Colonic mucosa (tissue), 4 donors: ENCODE data around the gene DNAJC16. TPM values are rescaled to one million over a fixed set of nuclear protein-coding genes. Genes with fewer than 3 reads are reported as not detected.

Experiments
- DNase-seq: peaks from one replicate; pipeline ENCODE4 v3.0.0-alpha.2; 2020
- H3K27ac ChIP-seq: fragments of 200-600 bp; one replicate; pipeline ENCODE4 v1.8.0; 2021
- H3K27me3 ChIP-seq: fragments of 200-600 bp; one replicate; pipeline ENCODE4 v1.8.0; 2021
- H3K36me3 ChIP-seq: fragments of 200-600 bp; one replicate; pipeline ENCODE4 v1.8.0; 2021
- H3K4me1 ChIP-seq: fragments of 200-600 bp; one replicate; pipeline ENCODE4 v1.8.0; 2021; ENCODE audit warnings: mild to moderate bottlenecking
- H3K4me3 ChIP-seq: fragments of 200-600 bp; one replicate; pipeline ENCODE4 v1.8.0; 2021
- H3K9ac ChIP-seq, 2 donors: one replicate each; pipeline ENCODE4 v1.7.0; 2013; ENCODE audit warnings: control low read depth in 2 of 2, low read depth in 2 of 2, low read length in 2 of 2
- H3K9me3 ChIP-seq: fragments of 200-600 bp; one replicate; pipeline ENCODE4 v1.8.0; 2021
- CTCF ChIP-seq: fragments of 200-600 bp; IDR thresholded peaks from one replicate; pipeline ENCODE4 v1.8.0; 2022; ENCODE audit warnings: antibody characterized with exemption, mild to moderate bottlenecking
- intact Hi-C: fragments of 100-400 bp; cut with DNase I; formaldehyde crosslinking; loops from one replicate; pipeline ENCODE4 v1.14.1; 2022
- total RNA-seq, 2 donors: library from RNA; stranded (reverse); fragmentation: NEBNext Ultra II Directional in 1 of 2; extraction: Animal tissue kit (Norgen Biotek cat#: 25700) in 1 of 2; gene quantifications; one replicate each; pipeline ENCODE4 v1.2.1, GENCODE V29; 2021
- donor health status: healthy.
- donor health status: DM: no; HTN: no; CAD: no.
- donor health status: DM: no; HTN: no; CAD: no.

DNAJC16 gene
- total RNA-seq, 2 donors from 2014 or later = 19.5 to 22.1 TPM

- H3K27ac ChIP-seq = peak overlapping the region; percentile 99
- H3K36me3 ChIP-seq = no peaks in the 10 kb centered on the region
- intact Hi-C loops = no loop called here
Observed at GRCh38 chr1:15616373-15617172, 89.9 kb downstream of the DNAJC16 start.

GRCh38 chr1:15617173-15618076, 90.8 kb downstream of the DNAJC16 start, which contains the start of gene DDI2:
Gene DDI2 (plus strand): TSS chr1:15617458. CDS start chr1:15617671, 213 bp downstream.
- Histone ChIP-seq H3K4me3 (peak within 1 kb of the TSS; percentile 93), H3K27me3 (no peaks in the 10 kb centered on the region), H3K4me1 (peaks cover 19% of the 10 kb centered on the region), H3K9ac (peak within 1 kb of the TSS; percentile 99 to 100), H3K27ac (peak within 1 kb of the TSS; percentile 99), H3K36me3 (no peaks in the 10 kb centered on the region), H3K9me3 (no peaks in the 10 kb centered on the region)
- intact Hi-C loops = no loop called here
- peak; percentile 99 for DNase-seq
- TF ChIP-seq CTCF = no peak

More at GRCh38 chr1:15616373-15617172, 89.9 kb downstream of the DNAJC16 start:
- no peak for TF ChIP-seq CTCF
- H3K9me3 ChIP-seq = no peaks in the 10 kb centered on the region
- H3K9ac ChIP-seq = peak overlapping the region; percentile 62 to 66
- peak overlapping the region; percentile 43 for H3K4me3 ChIP-seq
- peak; percentile 24 for DNase-seq
- H3K27me3 ChIP-seq = no peaks in the 10 kb centered on the region
- peaks cover 19% of the 10 kb centered on the region for H3K4me1 ChIP-seq

- peaks cover 19% of the 10 kb centered on the region for H3K4me1 ChIP-seq
- no peaks in the 10 kb centered on the region for H3K36me3 ChIP-seq
- TF ChIP-seq CTCF = no peak
- peak overlapping the region; percentile 93 for H3K4me3 ChIP-seq
- H3K27ac ChIP-seq = peak overlapping the region; percentile 99
- intact Hi-C loops = no loop called here
- peak; percentile 34 for DNase-seq
- H3K9me3 ChIP-seq = no peaks in the 10 kb centered on the region
- no peaks in the 10 kb centered on the region for H3K27me3 ChIP-seq
- H3K9ac ChIP-seq = peak overlapping the region; percentile 99 to 100
Observed at GRCh38 chr1:15618077-15618654, 91.5 kb downstream of the DNAJC16 start.

GRCh38 chr1:15618655-15619525, 92.2 kb downstream of the DNAJC16 start:
- intact Hi-C loops = no loop called here
- DNase-seq = peak; percentile 23
- Histone ChIP-seq H3K4me3 (peak overlapping the region; percentile 93), H3K27me3 (no peaks in the 10 kb centered on the region), H3K4me1 (peaks cover 19% of the 10 kb centered on the region), H3K36me3 (no peaks in the 10 kb centered on the region), H3K9me3 (no peaks in the 10 kb centered on the region), H3K9ac (peak overlapping the region; percentile 99 to 100), H3K27ac (peak overlapping the region; percentile 99)
- no peak for TF ChIP-seq CTCF
